GM12873 (cell line): ENCODE measurements around the gene DPP6.

ENCODE experiments used
- TF ChIP-seq, protein P1 (sequence below): IDR thresholded peaks from 2 replicates; pipeline ENCODE4 v1.5.1; 2012; ENCODE audit warnings: low read depth, mild to moderate bottlenecking, moderate library complexity, low read length, control low read depth; ENCODE audit not compliant: insufficient read depth; ENCODE audit errors: missing control alignments

The DPP6 gene

DNA sequence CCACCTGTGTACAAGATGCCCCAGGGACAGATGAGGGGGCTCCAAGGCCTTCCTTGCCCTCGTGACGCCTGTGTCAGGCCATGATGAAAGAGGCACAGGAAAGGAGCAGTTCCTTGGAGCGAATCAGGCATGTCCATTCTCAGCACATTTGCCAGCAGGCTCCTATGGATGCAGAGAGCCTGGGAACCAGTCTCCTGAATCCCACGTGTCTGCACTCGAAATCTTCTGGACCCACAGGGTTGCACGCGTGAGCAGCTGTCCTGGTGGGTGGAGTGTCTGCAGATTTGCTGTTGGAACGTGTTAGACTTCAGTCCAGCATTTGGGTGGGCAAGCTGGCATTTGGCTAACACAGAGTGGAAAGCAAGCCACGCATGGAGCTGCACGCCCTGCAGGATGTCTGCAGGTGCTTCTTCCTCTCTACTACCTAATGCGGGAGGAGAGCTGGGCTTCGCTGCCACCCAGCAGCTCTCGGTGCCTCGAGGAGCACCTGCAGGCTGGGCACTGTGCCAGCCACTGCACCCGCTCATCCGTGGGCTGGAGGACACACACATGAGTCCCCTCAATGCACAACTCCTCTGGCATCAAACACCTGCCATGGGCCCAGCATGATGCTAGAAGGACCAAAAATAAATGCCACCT is 810.1 kb downstream of the DPP6 start:
- TF ChIP-seq, protein P1, sequence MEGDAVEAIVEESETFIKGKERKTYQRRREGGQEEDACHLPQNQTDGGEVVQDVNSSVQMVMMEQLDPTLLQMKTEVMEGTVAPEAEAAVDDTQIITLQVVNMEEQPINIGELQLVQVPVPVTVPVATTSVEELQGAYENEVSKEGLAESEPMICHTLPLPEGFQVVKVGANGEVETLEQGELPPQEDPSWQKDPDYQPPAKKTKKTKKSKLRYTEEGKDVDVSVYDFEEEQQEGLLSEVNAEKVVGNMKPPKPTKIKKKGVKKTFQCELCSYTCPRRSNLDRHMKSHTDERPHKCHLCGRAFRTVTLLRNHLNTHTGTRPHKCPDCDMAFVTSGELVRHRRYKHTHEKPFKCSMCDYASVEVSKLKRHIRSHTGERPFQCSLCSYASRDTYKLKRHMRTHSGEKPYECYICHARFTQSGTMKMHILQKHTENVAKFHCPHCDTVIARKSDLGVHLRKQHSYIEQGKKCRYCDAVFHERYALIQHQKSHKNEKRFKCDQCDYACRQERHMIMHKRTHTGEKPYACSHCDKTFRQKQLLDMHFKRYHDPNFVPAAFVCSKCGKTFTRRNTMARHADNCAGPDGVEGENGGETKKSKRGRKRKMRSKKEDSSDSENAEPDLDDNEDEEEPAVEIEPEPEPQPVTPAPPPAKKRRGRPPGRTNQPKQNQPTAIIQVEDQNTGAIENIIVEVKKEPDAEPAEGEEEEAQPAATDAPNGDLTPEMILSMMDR, result no peak

DNA sequence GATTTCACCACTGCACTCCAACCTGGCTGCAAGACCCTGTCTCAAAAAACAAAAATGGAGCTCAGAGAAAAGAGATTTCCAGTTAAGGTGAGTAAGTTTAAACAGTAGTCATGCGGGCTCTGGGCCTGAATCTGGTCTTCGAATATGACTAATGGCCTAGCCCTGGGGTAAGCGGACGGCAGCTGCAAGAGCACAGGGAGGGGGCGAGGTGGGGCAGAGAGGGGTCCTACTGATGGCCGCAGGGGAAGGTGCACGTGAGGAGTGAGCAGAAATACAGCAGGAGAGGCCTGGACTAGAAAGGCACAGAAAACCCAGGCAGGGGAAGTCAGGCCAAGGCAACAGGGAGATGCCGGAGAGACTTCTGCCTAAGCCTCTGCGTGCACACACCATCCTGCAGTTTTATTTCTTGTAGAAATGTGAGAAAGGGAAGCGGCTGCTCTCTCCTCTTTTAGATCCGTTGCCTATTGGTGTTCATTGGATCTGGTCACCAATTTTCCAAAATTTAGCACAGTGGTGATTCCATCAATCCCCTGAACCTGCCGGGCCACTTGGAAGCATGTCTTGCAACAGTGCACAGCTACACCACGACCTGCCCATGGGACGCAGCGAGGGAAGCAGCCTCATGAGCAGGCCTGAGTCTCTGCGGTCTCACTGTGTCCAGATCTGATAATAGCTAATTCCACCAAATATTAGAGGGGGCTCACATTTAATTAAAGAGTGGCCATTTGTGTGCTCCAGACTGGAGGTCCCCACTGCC is 811.7 kb downstream of the DPP6 start:
- TF ChIP-seq, protein P1, result no peak

DNA sequence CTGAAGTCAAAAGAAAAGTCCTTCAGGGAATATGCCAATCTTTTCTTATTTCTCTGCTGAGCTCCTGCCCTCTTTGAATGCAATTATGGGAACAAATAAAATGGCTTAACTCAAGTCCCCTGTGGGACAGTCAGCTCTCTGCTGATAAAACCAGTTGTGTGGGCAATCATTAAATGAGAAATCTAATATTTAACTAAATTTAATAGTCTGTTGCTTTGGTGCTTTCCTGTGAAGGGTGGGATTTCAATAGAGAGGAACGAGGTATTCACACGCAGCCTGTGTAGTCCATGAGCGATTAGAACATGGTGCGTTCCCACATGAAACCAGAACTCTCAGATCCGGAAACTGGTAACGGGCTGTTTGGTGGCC is 812.3 kb downstream of the DPP6 start:
- TF ChIP-seq, protein P1, result no peak

DNA sequence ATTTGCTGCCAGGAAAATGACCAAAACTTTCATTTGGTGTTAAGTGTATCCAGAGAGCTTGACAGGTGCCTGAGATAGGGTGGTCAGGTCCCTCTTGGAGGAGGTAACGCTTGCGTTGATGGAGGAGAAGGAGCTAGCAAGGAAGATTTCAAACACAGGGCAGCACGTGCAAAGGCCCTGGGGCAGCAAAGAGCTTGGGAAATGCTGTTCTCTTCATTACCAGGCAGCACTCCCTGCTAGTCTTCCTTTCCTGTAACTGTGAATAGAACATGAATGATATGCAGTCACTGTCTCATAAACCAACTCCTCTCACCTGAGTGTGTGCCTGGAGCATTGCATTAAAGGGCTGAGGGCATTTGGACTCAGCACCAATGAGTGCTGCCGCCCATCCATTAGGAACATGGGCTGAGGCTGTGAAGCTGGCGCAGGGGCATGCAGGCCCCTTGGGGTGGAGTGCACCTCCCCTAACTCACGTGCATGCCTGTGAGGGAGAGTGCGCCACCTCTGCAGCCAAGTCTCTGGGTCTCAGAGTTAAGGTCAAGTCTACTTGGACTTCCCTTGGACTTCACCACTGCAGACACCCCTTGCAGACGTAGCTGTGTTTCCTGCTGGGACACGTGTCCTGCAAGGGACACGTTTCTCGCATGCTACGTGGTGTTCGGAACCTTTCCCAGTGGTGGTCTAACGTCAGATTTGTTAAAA is 813.9 kb downstream of the DPP6 start:
- TF ChIP-seq, protein P1, result no peak

DNA sequence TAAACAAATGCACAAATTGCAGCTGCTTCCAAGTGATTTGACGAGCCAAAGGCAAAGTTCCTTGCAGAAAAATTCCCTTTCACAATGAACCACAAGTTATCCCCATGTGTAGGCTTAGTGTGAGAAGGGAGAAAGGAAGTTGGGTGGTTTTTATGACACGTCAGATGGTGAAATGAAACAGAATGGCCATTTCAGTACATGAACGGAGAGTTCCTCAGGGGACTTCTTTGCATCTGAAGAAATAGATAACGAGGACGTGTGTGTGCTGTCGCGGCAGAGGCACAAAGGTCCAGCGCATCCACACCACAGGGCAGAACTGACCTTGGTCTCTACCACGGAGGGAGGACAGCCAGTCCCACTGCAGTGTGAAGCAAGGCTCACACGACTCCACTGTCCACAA is 814.9 kb downstream of the DPP6 start:
- TF ChIP-seq, protein P1, result no peak

DNA sequence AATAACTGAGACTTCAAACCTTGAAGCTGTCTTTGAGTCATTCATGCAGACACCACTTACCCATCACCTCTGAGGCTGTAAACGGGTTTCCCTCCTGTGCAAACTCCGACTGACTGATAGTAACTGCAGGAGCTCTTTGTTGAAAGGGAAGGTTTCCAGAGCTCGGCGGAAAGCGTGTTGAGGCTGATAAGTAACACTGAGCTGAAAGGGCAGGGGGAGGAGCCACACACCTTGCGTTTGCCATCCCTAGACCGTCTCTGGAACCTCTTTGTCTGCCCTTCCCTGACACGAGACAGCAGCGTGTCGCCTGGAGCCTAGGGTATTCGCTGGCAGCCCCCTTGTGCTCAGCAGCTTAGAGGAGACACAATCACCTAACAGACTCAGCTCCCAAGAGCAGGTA is 816.7 kb downstream of the DPP6 start:
- TF ChIP-seq, protein P1, result no peak

DNA sequence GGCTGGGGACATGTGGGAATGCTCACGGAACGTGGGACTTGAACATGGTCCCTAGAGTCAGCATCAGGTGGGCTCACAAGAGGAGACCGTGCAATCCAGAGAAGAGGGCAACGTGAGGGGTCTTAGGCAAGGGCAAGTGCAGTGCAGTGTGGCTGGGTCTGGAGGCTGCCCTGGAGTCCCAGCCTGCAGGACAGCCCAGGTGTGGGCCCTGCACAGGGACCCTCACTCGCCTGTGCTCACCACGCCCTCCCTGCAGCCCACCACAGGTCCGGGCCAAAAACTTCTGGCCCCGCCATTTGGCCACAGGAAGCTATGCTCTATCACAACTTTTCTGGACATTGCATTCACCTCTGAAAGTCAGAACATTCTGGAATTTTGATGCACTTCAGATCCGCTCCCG is 817.2 kb downstream of the DPP6 start:
- TF ChIP-seq, protein P1, result no peak
